HG03045 (cell line): ENCODE measurements around the gene CAPN12.

ENCODE experiments used
- ATAC-seq: cut with Tn5 transposase; IDR thresholded peaks from one replicate; pipeline ENCODE4 v1.9.1; 2021; ENCODE audit warnings: mild to moderate bottlenecking, moderate library complexity; ENCODE audit not compliant: unreplicated experiment

The CAPN12 gene

DNA sequence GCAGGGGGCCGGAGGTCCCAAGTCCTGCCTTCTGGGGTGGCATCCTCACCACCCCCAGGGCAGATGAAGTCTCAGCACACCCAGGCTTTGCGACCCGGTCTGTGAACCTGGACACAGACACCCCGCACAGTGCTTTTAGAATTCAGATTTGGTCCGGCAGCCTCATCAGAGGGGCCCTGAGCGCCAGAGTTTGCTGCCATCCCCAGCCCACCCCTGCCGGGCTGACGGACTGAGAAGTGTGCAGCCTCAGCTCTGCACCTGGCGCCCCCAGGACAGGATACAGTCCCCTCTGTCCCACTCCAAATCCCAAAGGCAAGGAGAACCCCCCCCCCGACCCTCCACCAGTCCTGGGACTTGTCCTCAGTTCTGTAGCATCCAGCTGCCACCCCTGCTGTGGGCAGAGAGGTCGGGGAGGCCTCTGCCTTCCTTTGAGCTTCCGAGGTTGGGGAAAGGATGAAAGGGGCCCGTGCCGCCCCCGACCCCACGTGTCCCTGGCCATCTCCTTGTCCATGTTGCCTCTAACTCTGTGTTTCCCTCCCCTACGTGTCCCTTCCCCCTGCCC is 16.9 kb downstream of the CAPN12 start:
- ATAC-seq = no peak

DNA sequence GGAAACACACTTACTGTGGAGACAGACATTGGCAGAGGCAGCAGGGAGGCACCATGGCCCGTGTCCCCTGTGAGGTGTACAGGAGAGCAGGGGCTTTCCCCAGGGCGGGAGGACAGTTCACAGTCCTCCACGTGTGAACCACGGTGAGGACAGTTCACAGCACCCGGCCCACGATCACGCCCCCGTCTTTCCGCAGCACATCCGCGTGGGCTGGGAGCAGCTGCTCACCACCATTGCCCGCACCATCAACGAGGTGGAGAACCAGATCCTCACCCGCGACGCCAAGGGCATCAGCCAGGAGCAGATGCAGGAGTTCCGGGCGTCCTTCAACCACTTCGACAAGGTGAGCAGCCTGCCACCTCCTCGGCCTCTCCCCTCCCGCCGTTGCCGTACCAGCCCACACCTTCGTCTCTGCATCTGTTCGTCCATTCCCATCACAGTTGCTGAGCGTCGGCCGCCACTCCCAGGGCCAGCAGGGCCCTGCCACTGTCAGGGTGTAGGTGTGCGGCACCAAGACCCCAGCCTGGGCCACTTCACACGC is 17.4 kb downstream of the CAPN12 start:
- no peak for ATAC-seq

- no peak for ATAC-seq
Observed at GRCh38 chr19:38726284-38726673, 18.0 kb downstream of the CAPN12 start.

DNA sequence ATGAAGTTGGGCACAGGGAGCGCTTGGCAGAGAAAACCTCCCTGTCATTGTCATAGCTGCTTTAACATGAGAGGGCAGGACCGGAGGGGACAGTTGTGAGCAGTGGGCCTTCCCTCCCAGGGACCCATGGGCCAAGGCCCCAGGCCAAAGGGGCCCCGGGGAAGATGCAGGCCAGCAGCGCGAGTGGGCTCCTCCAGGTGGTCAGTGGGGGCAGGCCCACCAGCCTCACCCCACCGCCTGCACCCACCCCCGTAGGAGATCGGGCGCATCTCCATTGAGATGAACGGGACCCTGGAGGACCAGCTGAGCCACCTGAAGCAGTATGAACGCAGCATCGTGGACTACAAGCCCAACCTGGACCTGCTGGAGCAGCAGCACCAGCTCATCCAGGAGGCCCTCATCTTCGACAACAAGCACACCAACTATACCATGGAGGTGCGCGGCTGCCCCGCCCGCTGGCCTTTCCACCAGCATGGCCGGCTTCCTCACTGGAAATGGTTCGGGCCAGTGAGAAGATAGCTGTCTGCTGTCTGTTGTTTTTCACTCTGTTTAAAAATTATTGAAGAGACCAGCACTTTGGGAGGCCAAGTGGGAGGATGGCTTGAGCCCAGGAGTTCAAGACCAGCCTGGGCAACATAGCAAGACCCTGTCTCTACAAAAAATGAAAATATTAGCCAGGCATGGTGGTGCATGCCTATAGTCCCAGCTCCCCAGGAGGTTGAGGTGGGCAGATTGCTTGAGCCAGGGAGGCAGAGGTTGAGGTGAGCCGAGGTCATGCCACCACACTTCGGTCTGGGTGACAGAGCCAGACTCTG is 18.6 kb downstream of the CAPN12 start:
- no peak for ATAC-seq

DNA sequence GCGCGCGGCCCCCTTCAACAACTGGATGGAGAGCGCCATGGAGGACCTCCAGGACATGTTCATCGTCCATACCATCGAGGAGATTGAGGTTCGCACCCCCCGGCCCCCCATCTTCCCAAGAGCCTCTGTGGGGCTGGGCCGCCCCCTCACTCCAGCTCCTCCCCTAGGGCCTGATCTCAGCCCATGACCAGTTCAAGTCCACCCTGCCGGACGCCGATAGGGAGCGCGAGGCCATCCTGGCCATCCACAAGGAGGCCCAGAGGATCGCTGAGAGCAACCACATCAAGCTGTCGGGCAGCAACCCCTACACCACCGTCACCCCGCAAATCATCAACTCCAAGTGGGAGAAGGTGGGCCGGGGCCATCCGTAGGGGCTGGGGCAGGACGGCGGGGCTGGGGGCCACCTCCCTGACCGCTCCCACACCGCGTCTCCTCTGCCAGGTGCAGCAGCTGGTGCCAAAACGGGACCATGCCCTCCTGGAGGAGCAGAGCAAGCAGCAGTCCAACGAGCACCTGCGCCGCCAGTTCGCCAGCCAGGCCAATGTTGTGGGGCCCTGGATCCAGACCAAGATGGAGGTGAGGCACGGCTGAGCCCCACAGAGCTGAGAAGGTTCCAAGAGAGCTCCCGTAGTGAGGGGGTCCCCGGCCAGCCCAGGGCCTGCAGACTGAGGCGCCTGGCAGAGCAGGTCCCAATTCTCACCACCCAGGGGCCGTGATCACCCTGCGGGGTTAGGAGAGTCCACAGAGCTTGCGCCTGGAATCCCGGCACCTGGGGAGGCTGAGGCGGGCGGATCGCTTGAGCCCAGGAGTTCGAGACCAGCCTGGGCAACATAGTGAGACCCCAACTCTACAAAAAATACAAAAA is 20.1 kb downstream of the CAPN12 start:
- ATAC-seq = no peak

DNA sequence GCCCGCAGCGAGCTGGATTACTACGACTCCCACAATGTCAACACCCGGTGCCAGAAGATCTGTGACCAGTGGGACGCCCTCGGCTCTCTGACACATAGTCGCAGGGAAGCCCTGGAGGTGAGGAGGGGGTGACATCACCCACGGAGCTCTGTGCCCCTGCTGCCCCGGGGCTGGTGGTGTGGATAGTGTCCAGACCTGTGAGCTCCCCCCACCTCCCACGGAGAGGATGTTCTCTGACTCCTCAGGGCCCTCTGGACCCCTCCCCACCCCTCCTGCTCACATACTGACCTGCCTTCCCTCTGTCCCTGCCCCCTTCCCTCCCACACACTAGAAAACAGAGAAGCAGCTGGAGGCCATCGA is 20.7 kb downstream of the CAPN12 start:
- no peak for ATAC-seq

GRCh38 chr19:38722947-38723605 is 21.2 kb downstream of the CAPN12 start:
- no peak for ATAC-seq

GRCh38 chr19:38721979-38722773 is 22.1 kb downstream of the CAPN12 start:
- ATAC-seq = no peak

GRCh38 chr19:38721496-38721895 is 22.8 kb downstream of the CAPN12 start:
- ATAC-seq = no peak

DNA sequence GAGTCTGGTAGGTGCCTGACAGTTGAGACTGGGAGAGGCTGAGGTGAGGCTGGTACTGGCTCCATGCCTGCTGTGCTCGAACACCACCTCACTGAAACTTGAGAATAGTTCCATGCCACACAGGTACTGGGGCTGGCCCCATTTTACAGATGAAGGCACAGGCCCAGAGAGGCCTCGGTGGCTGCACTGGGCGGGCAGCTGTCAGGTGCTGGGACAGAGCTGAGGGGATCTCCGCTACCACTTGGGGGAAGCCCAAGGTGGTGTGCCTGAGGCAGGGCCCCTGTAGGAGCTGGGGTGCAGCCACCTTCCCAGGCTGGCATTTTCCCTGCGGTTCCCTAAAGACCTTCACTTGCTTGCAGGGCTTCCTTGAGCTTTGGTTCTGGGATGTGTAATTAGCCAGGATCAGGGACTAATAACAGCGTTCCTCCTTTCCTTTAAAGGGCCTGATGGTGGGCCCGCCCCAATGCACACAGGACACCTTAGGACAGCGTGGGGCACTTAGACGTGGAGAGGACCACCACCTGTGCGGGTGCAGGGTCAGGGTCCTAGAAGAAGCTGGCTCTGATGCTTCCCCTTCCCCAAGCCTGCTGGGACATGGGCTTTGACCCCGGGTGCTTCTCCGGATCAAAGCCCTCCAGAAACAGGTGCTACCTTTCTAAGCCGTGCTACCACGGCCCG is 23.6 kb downstream of the CAPN12 start:
- ATAC-seq = no peak

- no peak for ATAC-seq
Observed at GRCh38 chr19:38719761-38720558, 24.3 kb downstream of the CAPN12 start.

DNA sequence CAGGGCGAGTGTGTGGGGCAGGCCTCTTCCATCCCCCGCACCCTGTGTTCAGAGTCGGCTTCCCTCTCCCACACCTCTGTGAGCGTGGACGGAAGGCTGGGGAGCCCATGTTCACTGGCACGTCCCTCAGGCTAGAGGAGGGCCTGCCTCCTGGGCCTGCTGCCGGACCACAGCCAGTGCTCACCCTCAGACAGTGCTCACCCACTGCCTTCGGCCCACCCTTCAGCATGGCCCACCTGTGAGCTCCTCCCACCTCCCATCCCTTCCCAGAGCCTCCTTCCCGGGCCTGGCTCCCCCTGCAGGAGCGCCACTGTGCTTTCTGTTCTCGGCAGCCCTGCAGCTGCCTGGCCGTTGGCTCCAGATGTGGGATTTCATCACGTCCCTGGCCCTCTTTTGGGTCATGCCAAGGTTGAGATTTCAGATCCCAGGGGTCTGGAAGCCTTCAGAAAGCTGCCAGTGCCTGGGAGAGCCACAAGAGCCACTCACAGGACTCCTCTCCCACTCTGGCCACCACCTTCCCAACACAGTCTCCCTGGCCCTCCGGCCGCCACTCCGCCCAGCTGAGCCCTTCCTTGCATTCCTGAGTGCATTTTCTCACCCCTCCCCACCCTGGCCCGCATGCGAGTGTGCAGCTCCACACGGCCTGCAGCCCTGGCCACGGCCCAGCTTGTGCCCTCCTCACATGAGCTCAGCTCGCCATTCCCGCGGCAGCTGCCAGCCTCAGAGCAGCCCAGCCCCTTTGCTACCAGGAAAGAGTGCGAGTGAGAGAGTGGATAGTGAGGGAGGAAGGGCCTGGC is 25.3 kb downstream of the CAPN12 start:
- ATAC-seq = no peak

GRCh38 chr19:38717855-38718254 is 26.4 kb downstream of the CAPN12 start:
- ATAC-seq = no peak

DNA sequence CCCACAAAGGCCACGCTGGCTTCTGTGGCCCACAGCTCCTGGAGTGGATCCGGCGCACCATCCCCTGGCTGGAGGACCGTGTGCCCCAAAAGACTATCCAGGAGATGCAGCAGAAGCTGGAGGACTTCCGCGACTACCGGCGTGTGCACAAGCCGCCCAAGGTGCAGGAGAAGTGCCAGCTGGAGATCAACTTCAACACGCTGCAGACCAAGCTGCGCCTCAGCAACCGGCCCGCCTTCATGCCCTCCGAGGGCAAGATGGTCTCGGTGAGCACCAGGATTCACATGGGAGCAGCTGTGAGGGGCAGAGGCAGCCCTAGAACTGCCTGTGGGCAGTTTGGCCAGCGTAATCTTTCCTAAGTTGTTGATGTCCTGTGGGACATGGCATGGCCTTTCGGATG is 27.2 kb downstream of the CAPN12 start:
- ATAC-seq = no peak

DNA sequence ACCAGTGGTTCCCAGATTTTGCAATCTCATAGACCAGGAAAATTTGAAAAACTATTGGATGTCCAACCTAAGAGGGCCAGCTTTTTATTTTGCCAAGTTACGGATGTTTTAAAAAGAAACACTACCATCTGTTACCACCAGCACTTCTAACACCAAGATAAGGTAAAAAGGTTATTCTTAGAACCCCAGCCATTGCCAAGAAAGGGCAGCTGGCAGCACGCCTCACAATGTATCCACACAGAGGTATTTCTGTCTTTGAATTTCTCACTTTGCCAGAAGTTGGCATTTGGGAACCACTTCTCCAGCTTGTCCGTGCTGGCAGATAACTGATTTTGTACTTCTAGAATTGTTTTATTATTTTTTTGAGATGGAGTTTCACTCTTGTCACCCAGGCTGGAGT is 28.7 kb downstream of the CAPN12 start:
- no peak for ATAC-seq

GRCh38 chr19:38714354-38714778 is 29.9 kb downstream of the CAPN12 start:
- no peak for ATAC-seq

- no peak for ATAC-seq
Observed at GRCh38 chr19:38713865-38714264, 30.4 kb downstream of the CAPN12 start.

GRCh38 chr19:38713227-38713649 is 31.0 kb downstream of the CAPN12 start:
- no peak for ATAC-seq
